ENCODE measurements around the gene EPB41L1.

DNA sequence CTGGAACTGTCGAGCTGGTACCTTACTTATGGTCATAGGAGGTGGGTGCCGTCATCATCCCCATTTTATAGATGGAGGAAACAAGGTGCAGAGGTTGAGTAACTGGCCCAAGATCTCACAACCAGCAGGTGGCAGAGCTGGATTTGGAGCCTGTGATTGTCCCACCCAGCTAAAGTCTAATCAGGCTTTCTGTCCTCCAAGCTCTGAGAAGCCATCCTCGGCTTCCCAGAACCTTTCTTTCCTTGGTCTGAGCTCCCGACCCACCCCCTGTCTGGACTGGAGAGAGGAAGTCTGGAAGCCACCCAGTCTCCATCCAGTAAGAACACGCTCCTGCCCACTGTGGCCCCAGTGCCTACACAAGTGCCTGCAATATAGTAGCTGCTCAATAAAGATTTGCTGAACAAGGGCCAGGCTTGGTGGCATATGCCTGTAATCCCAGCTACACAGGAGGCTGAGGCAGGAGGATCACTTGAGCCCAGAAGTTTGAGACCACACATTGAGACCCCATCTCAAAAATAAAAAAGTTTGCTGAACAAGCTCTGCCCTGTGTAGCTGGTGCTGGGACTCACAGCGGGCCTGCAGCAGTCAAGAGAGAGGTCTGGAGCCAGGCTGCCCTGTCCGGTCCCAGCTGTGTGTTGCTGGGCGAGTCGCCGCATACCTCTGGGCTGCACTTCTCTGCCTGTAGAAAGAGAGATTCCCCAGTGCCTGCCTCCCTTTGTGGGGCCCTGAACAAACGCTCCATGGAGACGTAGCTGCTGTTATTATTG lies 119.1 kb downstream of the EPB41L1 start:
- TF ChIP-seq CTCF (IDR thresholded peaks at IDR 0.05; ENCODE audit: insufficient read depth, low read length): no peak
- TF ChIP-seq POLR2AphosphoS5 (IDR thresholded peaks at IDR 0.05; ENCODE audit: low read depth): no peak
- TF ChIP-seq REST (IDR thresholded peaks at IDR 0.05; ENCODE audit: insufficient replicate concordance, low read depth): no peak
- no peak for TF ChIP-seq GABPA (IDR thresholded peaks at IDR 0.05; ENCODE audit: low read depth)

Data from HL-60 (cell line).